HUES64 (cell line): Measurements from ENCODE around the gene TBC1D8.
A peak's percentile ranks its signal among the peaks of the same experiment; 100 is the strongest.

Experiments used
- H3K27ac ChIP-seq: 2 replicates; pipeline ENCODE4 v1.7.0; 2013; ENCODE audit warnings: low read depth, low read length, inconsistent platforms
- H3K27me3 ChIP-seq: 2 replicates; pipeline ENCODE4 v1.6.1; 2013; ENCODE audit warnings: mild to moderate bottlenecking, low read length; ENCODE audit not compliant: insufficient read depth
- H3K36me3 ChIP-seq: 2 replicates; pipeline ENCODE4 v1.6.1; 2013; ENCODE audit warnings: mild to moderate bottlenecking, low read length; ENCODE audit not compliant: insufficient read depth
- H3K4me1 ChIP-seq: 2 replicates; pipeline ENCODE4 v1.6.1; 2013; ENCODE audit warnings: mild to moderate bottlenecking, low read length, moderate library complexity; ENCODE audit not compliant: insufficient read depth
- H3K4me3 ChIP-seq: 2 replicates; pipeline ENCODE4 v1.5.1; 2013; ENCODE audit warnings: mild to moderate bottlenecking, low read length, moderate library complexity
- H3K9ac ChIP-seq: 2 replicates; pipeline ENCODE4 v1.6.1; 2013; ENCODE audit warnings: mild to moderate bottlenecking, low read depth, low read length
- H3K9me3 ChIP-seq: 2 replicates; pipeline ENCODE4 v1.6.1; 2013; ENCODE audit warnings: low read depth, low read length; ENCODE audit not compliant: insufficient read depth
- WGBS: fragments of 150-250, 120-280 bp; methylation state at CpG from one replicate; pipeline ENCODE4 v1.1.7; 2013; ENCODE audit warnings: missing lambda C conversion rate; 5-methylcytosine and 5-hydroxymethylcytosine counted together

Gene TBC1D8

DNA sequence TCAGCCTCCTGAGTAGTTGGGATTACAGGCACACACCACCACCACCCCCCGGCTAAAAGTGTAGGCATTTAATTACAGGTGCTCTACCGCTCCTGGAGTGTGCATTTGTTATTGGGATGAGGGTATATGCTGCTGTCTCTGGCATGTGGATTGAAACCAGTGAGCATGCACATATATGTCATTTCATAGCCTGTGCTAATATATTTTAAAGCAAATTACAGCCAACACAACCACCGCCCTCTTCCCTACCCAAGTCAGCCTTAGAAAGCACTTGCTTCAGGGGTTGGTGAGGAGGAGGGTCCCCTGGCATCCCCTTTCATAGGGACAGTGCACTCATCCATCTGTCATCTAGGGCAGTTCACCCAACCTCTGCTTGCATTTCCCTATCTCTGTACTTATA is 10.5 kb upstream of the TBC1D8 start:
- H3K27me3 ChIP-seq, result no peaks in the 10 kb centered on the region
- WGBS, result 95% methylated on average over 2 of the region's 3 CpGs

DNA sequence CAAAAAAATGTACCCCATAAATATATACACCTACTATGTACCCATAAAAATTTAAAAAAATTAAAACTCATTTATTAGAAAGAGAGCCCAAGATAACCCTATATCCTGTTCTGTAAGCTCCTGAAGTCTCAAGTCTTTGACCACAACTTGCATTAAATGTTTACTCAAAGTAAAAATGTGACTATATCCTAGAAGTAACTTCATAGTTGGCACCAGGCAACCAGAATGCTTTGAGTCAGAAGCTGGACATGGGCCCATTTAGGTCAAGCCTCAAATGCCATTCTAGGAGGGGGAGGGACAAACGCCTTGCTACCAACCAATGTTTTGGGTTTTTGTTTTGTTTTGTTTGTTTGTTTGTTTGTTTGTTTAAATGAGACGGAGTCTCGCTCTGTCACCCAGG is 9.3 kb upstream of the TBC1D8 start:
- H3K9me3 ChIP-seq, result 0 out of 2 replicates have a peak, but pooled peaks cover 3% of the 10 kb centered on the region
- WGBS, result 94% methylated on average over 3 of the region's 3 CpGs

More for the DNA sequence above, 10.5 kb upstream of the TBC1D8 start:
- H3K4me1 ChIP-seq, result peaks cover 11% of the 10 kb centered on the region; the same call in 1 of the 2 replicates
- no peak overlapping the region for H3K4me3 ChIP-seq
- H3K9ac ChIP-seq, result no peak overlapping the region
- no peaks in the 10 kb centered on the region for H3K36me3 ChIP-seq
- H3K27ac ChIP-seq, result peak overlapping the region; percentile 26; the same call in 1 of the 2 replicates
- H3K9me3 ChIP-seq, result 0 out of 2 replicates have a peak, but pooled peaks cover 3% of the 10 kb centered on the region

DNA sequence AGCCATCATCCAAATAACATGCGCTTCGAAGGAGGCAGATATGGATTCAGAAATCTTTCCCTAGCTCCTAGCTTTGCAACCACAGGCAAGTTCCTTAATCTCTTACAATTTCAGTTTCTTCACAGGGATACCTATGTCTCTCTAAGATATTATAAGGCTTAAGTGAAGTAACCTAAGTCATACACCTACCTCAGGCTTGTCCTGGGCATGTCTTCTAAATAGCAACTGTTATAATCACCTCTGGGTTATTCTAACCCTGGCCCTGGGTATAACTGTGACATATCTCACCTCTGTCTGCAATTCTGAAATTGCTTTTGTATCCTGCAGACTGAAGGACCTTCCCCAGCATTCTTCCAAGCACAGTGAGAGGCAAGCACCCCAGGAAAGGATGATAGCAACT is 8.3 kb upstream of the TBC1D8 start:
- 97% methylated on average over 2 of the region's 2 CpGs for WGBS
- H3K9me3 ChIP-seq, result 0 out of 2 replicates have a peak, but pooled peaks cover 3% of the 10 kb centered on the region
- H3K27me3 ChIP-seq, result no peaks in the 10 kb centered on the region; the same call in 1 of the 2 replicates
- H3K36me3 ChIP-seq, result no peaks in the 10 kb centered on the region
- no peak overlapping the region for H3K4me3 ChIP-seq
- H3K9ac ChIP-seq, result no peak overlapping the region
- H3K4me1 ChIP-seq, result peaks cover 11% of the 10 kb centered on the region; the same call in 1 of the 2 replicates
- H3K27ac ChIP-seq, result no peak overlapping the region

More for the DNA sequence above, 9.3 kb upstream of the TBC1D8 start:
- no peaks in the 10 kb centered on the region for H3K36me3 ChIP-seq
- no peak overlapping the region for H3K9ac ChIP-seq
- H3K27ac ChIP-seq, result no peak overlapping the region
- no peaks in the 10 kb centered on the region for H3K27me3 ChIP-seq
- no peak overlapping the region for H3K4me3 ChIP-seq
- H3K4me1 ChIP-seq, result peaks cover 11% of the 10 kb centered on the region; the same call in 1 of the 2 replicates

DNA sequence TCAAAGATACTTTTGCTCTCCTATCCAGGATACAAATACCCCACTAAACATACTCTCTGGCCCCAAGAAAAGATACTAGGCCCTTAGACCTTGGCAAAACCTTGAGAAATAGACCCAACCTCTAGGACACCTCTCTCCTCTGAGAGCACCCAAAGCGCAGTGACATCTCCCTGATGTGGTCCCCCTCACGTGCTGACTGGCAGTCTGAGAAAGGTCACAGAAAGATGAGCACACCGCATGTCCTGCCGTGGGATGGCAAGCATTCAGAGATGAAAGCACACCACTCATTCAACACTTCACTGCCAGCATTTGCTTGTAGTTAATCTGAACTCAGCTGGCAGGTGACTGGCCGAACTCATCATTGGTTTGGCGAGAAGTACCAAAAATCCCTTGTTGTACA is 6.1 kb upstream of the TBC1D8 start:
- H3K36me3 ChIP-seq, result no peaks in the 10 kb centered on the region
- WGBS, result 91% methylated on average over 6 of the region's 6 CpGs
- H3K4me3 ChIP-seq, result no peak overlapping the region
- H3K27me3 ChIP-seq, result peaks cover 17% of the 10 kb centered on the region; the same call in 1 of the 2 replicates
- H3K9ac ChIP-seq, result no peak overlapping the region
- no peaks in the 10 kb centered on the region for H3K9me3 ChIP-seq
- peaks cover 12% of the 10 kb centered on the region for H3K4me1 ChIP-seq
- H3K27ac ChIP-seq, result no peak overlapping the region

DNA sequence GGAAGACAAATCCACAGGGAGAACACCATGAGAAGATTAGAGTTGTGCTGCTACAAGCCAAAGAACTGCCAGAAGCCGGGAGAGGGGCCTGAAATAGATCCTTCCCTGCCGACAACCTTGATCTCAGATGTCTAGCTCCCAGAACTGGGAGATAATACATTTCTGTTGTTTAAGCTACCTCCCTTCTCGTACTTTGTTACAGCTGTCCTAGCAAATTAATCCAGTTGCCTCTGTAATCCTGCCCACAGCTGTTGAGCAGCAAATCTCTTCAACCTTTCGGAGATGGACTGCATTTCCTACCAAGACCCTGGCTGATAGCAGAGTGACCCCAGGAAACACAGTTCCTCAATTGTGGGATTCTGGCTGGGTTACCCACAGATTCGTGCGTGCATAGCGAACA is 2.6 kb upstream of the TBC1D8 start:
- no peak overlapping the region for H3K4me3 ChIP-seq
- 92% methylated on average over 7 of the region's 7 CpGs for WGBS

DNA sequence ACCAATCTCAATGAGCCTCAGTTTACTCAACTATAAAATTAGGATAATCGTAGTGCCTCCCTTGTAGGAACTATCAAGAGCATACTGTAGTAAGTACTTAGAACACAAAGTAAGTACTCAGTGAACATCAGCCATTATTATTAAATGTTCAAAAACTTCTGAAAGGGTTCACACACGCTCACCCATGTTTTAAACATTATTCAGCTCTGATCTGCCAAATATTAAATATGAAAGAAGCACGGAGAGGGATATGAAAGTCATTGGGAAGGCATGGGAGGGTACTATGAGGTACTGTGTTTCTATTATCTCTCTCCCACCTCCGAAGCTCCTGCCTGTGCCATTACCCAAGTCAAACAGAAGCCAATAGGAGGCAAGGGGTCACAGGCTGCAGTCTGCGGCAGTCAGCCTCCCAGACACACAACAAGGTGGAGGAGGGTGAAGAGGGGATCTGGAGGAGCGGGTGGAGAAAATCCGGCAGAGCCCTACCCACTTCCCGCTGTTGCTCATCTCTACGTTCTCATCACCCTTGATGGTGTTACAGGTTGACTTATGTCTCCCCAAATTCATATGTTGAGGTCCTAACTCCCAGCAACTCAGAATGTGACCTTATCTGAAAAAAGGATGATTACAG is 2.0 kb upstream of the TBC1D8 start:
- no peaks in the 10 kb centered on the region for H3K36me3 ChIP-seq
- H3K9ac ChIP-seq, result no peak overlapping the region
- no peak overlapping the region for H3K27ac ChIP-seq
- no peaks in the 10 kb centered on the region for H3K9me3 ChIP-seq
- H3K4me3 ChIP-seq, result no peak overlapping the region
- WGBS, result 83% methylated on average over 5 of the region's 9 CpGs
- H3K4me1 ChIP-seq, result peaks cover 31% of the 10 kb centered on the region
- H3K27me3 ChIP-seq, result peaks cover 42% of the 10 kb centered on the region

More for the DNA sequence above, 2.6 kb upstream of the TBC1D8 start:
- Histone ChIP-seq H3K27ac (no peak overlapping the region), H3K27me3 (peaks cover 39% of the 10 kb centered on the region), H3K9ac (no peak overlapping the region), H3K36me3 (no peaks in the 10 kb centered on the region), H3K4me1 (peaks cover 25% of the 10 kb centered on the region), H3K9me3 (no peaks in the 10 kb centered on the region)

DNA sequence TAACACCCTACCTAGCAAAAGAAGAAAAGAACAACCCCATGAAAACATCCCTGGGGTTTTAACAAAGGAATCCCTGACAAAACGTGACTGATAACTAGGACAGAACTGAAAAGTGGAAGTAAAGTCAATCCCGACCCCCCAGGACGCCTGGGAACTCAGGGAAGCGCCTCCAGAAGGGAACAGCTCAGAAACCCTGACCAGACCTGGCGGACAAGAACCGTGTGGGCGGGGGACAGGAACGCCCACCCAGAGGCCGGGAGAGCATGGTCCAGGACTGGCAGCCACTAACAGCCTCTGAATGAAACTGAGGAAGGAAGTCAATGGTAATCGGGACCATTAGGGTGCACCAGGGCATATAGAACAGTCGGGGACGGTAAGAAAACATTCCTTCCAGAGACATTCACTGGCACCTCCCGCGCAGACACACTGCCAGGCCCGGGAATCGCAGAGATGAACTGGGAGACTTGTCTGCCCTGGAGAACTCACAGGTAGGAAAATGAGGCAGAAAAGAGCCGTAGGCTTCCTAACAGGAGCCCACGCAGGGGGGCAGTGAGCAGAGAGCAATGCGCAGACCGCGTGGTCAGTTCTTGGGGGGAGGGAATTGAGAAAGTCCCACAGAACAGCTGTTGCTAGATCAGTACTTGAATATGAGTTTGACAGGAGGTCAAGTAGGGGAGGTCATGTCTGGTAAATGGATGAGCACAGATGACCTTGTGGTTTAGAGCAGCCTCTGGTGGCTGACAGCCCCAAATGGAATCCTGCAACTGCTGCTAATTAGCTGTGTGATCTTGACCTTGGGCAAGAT is 1.3 kb upstream of the TBC1D8 start:
- H3K36me3 ChIP-seq, result no peaks in the 10 kb centered on the region
- peaks cover 42% of the 10 kb centered on the region for H3K27me3 ChIP-seq

GRCh38 chr2:101151859-101152271 is 683 bp upstream of the TBC1D8 start:
- Histone ChIP-seq H3K9me3 (no peaks in the 10 kb centered on the region), H3K4me3 (peak overlapping the region; percentile 80), H3K36me3 (no peaks in the 10 kb centered on the region), H3K9ac (peak overlapping the region; percentile 34; the same call in 1 of the 2 replicates), H3K27me3 (peaks cover 42% of the 10 kb centered on the region), H3K27ac (peak overlapping the region; percentile 61; the same call in 1 of the 2 replicates), H3K4me1 (peaks cover 42% of the 10 kb centered on the region)
- 1% methylated on average over 14 of the region's 14 CpGs for WGBS

More for the DNA sequence above, 1.3 kb upstream of the TBC1D8 start:
- whole genome bisulfite sequencing, result 4% methylated on average over 21 of the region's 21 CpGs
- no peak overlapping the region; the same call in 1 of the 2 replicates for H3K27ac ChIP-seq
- no peaks in the 10 kb centered on the region for H3K9me3 ChIP-seq
- H3K4me3 ChIP-seq, result peak overlapping the region; percentile 80
- H3K4me1 ChIP-seq, result peaks cover 38% of the 10 kb centered on the region
- no peak overlapping the region for H3K9ac ChIP-seq

DNA sequence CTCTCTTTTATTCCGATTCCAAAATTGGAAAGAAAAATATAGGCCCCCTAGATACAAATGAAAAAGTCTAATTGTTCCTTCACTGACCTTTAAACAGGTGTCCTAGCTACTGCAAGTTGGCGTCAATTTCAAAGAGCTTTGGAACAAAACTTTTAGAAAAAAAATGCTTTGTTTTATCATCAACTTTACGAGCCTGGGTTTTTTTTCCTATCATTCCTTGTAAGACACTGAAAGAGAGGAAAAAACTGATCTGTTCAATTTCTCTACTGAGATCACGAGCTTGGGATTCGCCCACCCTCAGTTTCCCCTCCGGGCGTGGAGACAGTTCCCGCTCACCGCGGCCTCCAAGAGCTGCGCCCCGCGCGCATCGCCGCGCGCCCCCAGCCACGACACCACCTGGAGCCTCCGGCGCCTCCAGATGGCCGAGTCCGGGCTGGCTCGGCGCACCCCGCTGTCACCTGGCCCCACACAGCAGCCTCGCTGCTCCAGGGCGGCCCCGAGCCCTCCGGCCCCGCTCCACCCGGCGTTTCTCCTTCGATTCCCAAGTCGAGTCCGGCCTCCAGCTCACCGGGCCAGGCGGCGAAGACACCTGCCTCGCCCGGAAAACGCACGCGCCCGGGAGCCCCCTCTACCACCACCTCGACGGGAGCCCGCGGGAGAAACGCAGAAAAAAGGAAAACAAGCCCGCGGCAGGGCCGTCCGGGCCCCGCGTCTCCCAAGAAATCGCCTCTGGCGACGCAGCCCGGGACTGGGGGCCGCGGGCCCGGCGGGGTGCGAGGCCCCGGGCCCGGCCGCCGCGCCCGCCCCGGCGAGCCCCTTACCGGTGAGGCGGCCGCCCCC is 656 bp downstream of the TBC1D8 start:
- H3K9ac ChIP-seq, result peak overlapping the region; percentile 58
- H3K9me3 ChIP-seq, result no peaks in the 10 kb centered on the region
- no peak overlapping the region for H3K27ac ChIP-seq
- 4% methylated on average over 76 of the region's 76 CpGs for WGBS
- H3K27me3 ChIP-seq, result peaks cover 42% of the 10 kb centered on the region
- H3K4me3 ChIP-seq, result peak overlapping the region; percentile 76
- H3K36me3 ChIP-seq, result no peaks in the 10 kb centered on the region
- H3K4me1 ChIP-seq, result peaks cover 52% of the 10 kb centered on the region

- WGBS, result 84% methylated on average over 21 of the region's 21 CpGs
- Histone ChIP-seq H3K27ac (no peak overlapping the region), H3K4me1 (peaks cover 60% of the 10 kb centered on the region), H3K9me3 (no peaks in the 10 kb centered on the region), H3K36me3 (no peaks in the 10 kb centered on the region), H3K9ac (no peak overlapping the region), H3K27me3 (peaks cover 42% of the 10 kb centered on the region), H3K4me3 (peak overlapping the region; percentile 76)
Measured at GRCh38 chr2:101149241-101150192, 1.7 kb downstream of the TBC1D8 start.
